Prostate gland (tissue), 1 donor: ENCODE results near the gene DAB1.

Source experiments
- POLR2A ChIP-seq: fragments of 450-650 bp; IDR thresholded peaks from one replicate; pipeline ENCODE4 v1.6.1; 2016; ENCODE audit warnings: antibody characterized with exemption, mild to moderate bottlenecking
- POLR2AphosphoS5 ChIP-seq: sonication (generic); formaldehyde crosslinking; IDR thresholded peaks from one replicate; pipeline ENCODE4 v1.6.1; 2017; ENCODE audit warnings: antibody characterized with exemption

- TF ChIP-seq POLR2A (no peak), POLR2AphosphoS5 (no peak)
These were observed 119.3 kb downstream of the DAB1 start for GRCh38 chr1:57304591-57304990.
